COLO668 (cell line): ENCODE data around the gene SHPK.

ENCODE experiments used
- DNase-seq: peaks from one replicate; lab custom pipeline; 2025; ENCODE audit not compliant: unreplicated experiment; lab: John Stamatoyannopoulos, UW

SHPK gene

DNA sequence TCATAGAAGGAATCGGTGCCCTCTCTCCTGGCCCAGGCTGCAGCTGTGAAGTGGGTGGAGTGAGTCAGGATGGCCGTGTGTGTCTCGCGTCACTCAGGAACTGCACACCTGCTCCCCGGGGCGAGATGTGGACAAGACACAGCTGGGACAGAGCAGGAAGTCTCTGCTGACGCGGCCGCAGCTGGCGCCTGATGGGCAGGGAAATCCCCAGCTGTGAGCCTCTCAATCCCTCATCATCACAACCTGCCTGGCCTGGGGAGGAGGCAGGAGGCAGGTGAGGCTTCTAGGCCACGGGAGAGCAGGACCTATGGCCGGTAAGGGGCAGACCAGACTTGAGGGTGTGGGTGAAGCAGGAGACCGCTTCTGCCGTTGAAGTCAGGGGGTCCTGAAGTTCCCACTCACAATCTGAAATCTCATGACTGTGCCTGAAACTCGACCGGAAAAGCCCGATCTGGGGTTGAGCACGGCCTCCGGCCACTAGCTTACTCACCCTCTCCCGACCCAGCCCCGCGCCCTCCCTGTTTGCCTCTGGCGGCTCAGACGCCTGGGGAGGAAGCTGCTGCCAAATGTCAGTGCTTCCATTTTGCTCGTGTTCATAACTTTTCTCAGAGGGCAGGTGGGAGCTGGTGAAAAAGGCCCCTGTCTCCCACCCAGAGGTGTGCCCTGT, 77.3 kb downstream of the SHPK start:
- DNase-seq, result peak; percentile 92
